Activated B cell treated with CpG ODN at 0.5 μM for 24 hours (primary cell): ENCODE data around the gene CC2D2A. TPM values are rescaled to one million over a fixed set of nuclear protein-coding genes. Genes with fewer than 3 reads are reported as not detected.

Experiments used
- ATAC-seq: fragments of 200-7000 bp; cut with Tn5 transposase; one replicate; pipeline ENCODE4 v1.10.0; 2021; ENCODE audit warnings: low read depth, mild to moderate bottlenecking, moderate library complexity
- CTCF ChIA-PET: fragments of 350-600 bp; sonication (Branson Sonifier 250); formaldehyde crosslinking; loops from one replicate; lab custom pipeline; 2021; ENCODE audit warnings: antibody characterized with exemption; lab: Charles Lee
- POLR2A ChIA-PET: fragments of 350-600 bp; sonication (Branson Sonifier 250); formaldehyde crosslinking; loops from one replicate; lab custom pipeline; 2021; ENCODE audit warnings: antibody characterized with exemption; lab: Charles Lee
- DNase-seq: peaks from one replicate; pipeline ENCODE4 v3.0.0; 2022
- H3K27ac Mint-ChIP-seq: one replicate; pipeline ENCODE4 v1.8.0; 2020; ENCODE audit warnings: mixed read lengths
- H3K27me3 Mint-ChIP-seq: one replicate; pipeline ENCODE4 v1.8.0; 2021; ENCODE audit warnings: mixed read lengths
- H3K36me3 Mint-ChIP-seq: one replicate; pipeline ENCODE4 v1.8.0; 2021; ENCODE audit warnings: low read depth, mixed read lengths
- H3K4me1 Mint-ChIP-seq: one replicate; pipeline ENCODE4 v1.8.0; 2021; ENCODE audit warnings: mixed read lengths
- H3K4me3 Mint-ChIP-seq: one replicate; pipeline ENCODE4 v1.8.0; 2020; ENCODE audit warnings: mild to moderate bottlenecking, mixed read lengths
- H3K9me3 Mint-ChIP-seq: one replicate; pipeline ENCODE4 v1.8.0; 2020; ENCODE audit warnings: mixed read lengths
- CTCF ChIP-seq: fragments of 200-600 bp; IDR thresholded peaks from one replicate; pipeline ENCODE4 v1.8.0; 2022; ENCODE audit warnings: antibody characterized with exemption, mild to moderate bottlenecking
- intact Hi-C: fragments of 100-400 bp; cut with micrococcal nuclease; formaldehyde crosslinking; loops from one replicate; pipeline ENCODE4 v1.15.1; 2024
- total RNA-seq: library from RNA; stranded (reverse); gene quantifications from 2 replicates; pipeline ENCODE4 v1.2.3, GENCODE V29; 2022

Gene CC2D2A
- total RNA-seq, 1 donor from 2014 or later: not detected

- Mint-ChIP-seq H3K36me3 (no peaks in the 10 kb centered on the region), H3K27ac (no peak overlapping the region), H3K4me1 (no peaks in the 10 kb centered on the region), H3K9me3 (no peaks in the 10 kb centered on the region), H3K27me3 (peaks cover 6% of the 10 kb centered on the region), H3K4me3 (no peak overlapping the region)
- no peak for TF ChIP-seq CTCF
- DNase-seq (no peak), ATAC-seq (no peak)
- CTCF ChIA-PET: no interaction called here
- POLR2A ChIA-PET: no interaction called here
- intact Hi-C loops: no loop called here
Observed at GRCh38 chr4:15438939-15439524, 30.6 kb upstream of the CC2D2A start.

GRCh38 chr4:15443371-15444160 is 26.1 kb upstream of the CC2D2A start:
- ATAC-seq: no peak
- CTCF ChIA-PET: no interaction called here
- H3K4me3 Mint-ChIP-seq: no peak overlapping the region

GRCh38 chr4:15444276-15444675 is 25.4 kb upstream of the CC2D2A start:
- Mint-ChIP-seq H3K4me3 (no peak overlapping the region), H3K27me3 (peaks cover 2% of the 10 kb centered on the region), H3K9me3 (no peaks in the 10 kb centered on the region), H3K27ac (no peak overlapping the region), H3K36me3 (no peaks in the 10 kb centered on the region), H3K4me1 (no peaks in the 10 kb centered on the region)
- ChIA-PET CTCF (interaction anchor here (1.7 kb wide), 1 partner anchor 13 kb away, joined by 4 read pairs; no protein-coding TSS in a partner anchor), POLR2A (no interaction called here)
- ATAC-seq: no peak
- no peak for DNase-seq
- no peak for TF ChIP-seq CTCF
- intact Hi-C loops: no loop called here

More at GRCh38 chr4:15443371-15444160, 26.1 kb upstream of the CC2D2A start:
- POLR2A ChIA-PET: no interaction called here
- no peak overlapping the region for H3K27ac Mint-ChIP-seq
- no peaks in the 10 kb centered on the region for H3K4me1 Mint-ChIP-seq
- H3K36me3 Mint-ChIP-seq: no peaks in the 10 kb centered on the region
- H3K9me3 Mint-ChIP-seq: no peaks in the 10 kb centered on the region
- DNase-seq: no peak
- no peak for TF ChIP-seq CTCF
- peaks cover 2% of the 10 kb centered on the region for H3K27me3 Mint-ChIP-seq
- intact Hi-C loops: no loop called here

- ChIA-PET POLR2A (no interaction called here), CTCF (interaction anchor here (1.7 kb wide), 1 partner anchor 13 kb away, joined by 4 read pairs; no protein-coding TSS in a partner anchor)
- H3K4me3 Mint-ChIP-seq: no peak overlapping the region
- no peak overlapping the region for H3K27ac Mint-ChIP-seq
- no peak for TF ChIP-seq CTCF
- no peaks in the 10 kb centered on the region for H3K36me3 Mint-ChIP-seq
- ATAC-seq: no peak
- intact Hi-C loops: no loop called here
- no peaks in the 10 kb centered on the region for H3K4me1 Mint-ChIP-seq
- DNase-seq: no peak
- H3K27me3 Mint-ChIP-seq: peaks cover 2% of the 10 kb centered on the region
- H3K9me3 Mint-ChIP-seq: no peaks in the 10 kb centered on the region
Observed at GRCh38 chr4:15444879-15445547, 24.7 kb upstream of the CC2D2A start.
